A549 treated with dexamethasone at 1 μM for 4 hours (cell line): ENCODE measurements around the gene CDIP1. TPM values are rescaled to one million over a fixed set of nuclear protein-coding genes. Genes with fewer than 3 reads are reported as not detected.

ENCODE experiments used
- total RNA-seq: library from RNA; stranded (reverse); fragments of 200-300 nt; extraction: Qiagen RNA extraction; gene quantifications from 5 replicates; pipeline ENCODE4 v1.2.3, GENCODE V29; 2022

CDIP1 gene
- total RNA-seq: 12.5 to 15.7 TPM (median 14.8 TPM) in 5 replicates

GRCh38 chr16:4538350-4539235 lies at the start of gene CDIP1:
CDIP1 (minus strand) TSS chr16:4538773; CDS start chr16:4514130, 24,643 bp downstream.

GRCh38 chr16:4556112-4556511 lies 17.5 kb upstream of the CDIP1 start, which contains the start of gene C16orf96:
C16orf96 (plus strand) TSS chr16:4556340; CDS start chr16:4556490, 150 bp downstream.

GRCh38 chr16:4475880-4476788 lies 62.4 kb downstream of the CDIP1 start, which contains the start of gene HMOX2:
HMOX2 (plus strand) TSS chr16:4476398; CDS start chr16:4505525, 29,127 bp downstream.

GRCh38 chr16:4474192-4474961 lies 64.2 kb downstream of the CDIP1 start, which contains the start of gene NMRAL1:
NMRAL1 (minus strand) TSS chr16:4474625; CDS start chr16:4474132, 493 bp downstream.

Other genes starting within 250 kb of the CDIP1 start
- 16.9 to 25.1 TPM (median 24.2 TPM) in 5 replicates for gene GLIS2, start 222.7 kb downstream of the CDIP1 start, total RNA-seq
- 52.2 to 69.8 TPM (median 60.4 TPM) in 5 replicates for gene PAM16, start 187.5 kb downstream of the CDIP1 start, total RNA-seq
- gene VASN, start 166.9 kb downstream of the CDIP1 start, total RNA-seq: 3.6 to 6.2 TPM (median 5.6 TPM) in 5 replicates
- 12.8 to 21.2 TPM (median 16.7 TPM) in 5 replicates for gene CORO7, start 122.2 kb downstream of the CDIP1 start, total RNA-seq
- gene DNAJA3, start 112.9 kb downstream of the CDIP1 start, total RNA-seq: 54.1 to 71.4 TPM (median 68.1 TPM) in 5 replicates
- 42.7 to 48.5 TPM (median 45.8 TPM) in 5 replicates for gene NMRAL1, start 64.1 kb downstream of the CDIP1 start, total RNA-seq
- 63.5 to 74.6 TPM (median 71.9 TPM) in 5 replicates for gene HMOX2, start 62.4 kb downstream of the CDIP1 start, total RNA-seq
- gene C16orf96, start 17.6 kb upstream of the CDIP1 start, total RNA-seq: 0.04 to 0.06 TPM (median 0.06 TPM) in 5 replicates
- 36.1 to 65.4 TPM (median 62.4 TPM) in 5 replicates for gene UBALD1, start 76.1 kb upstream of the CDIP1 start, total RNA-seq
- gene MGRN1, start 86.1 kb upstream of the CDIP1 start, total RNA-seq: 29.8 to 51.2 TPM (median 49.6 TPM) in 5 replicates
- gene NUDT16L1, start 154.8 kb upstream of the CDIP1 start, total RNA-seq: 15.8 to 22.8 TPM (median 21.1 TPM) in 5 replicates
- gene ANKS3, start 195.5 kb upstream of the CDIP1 start, total RNA-seq: 17.4 to 25.6 TPM (median 25.2 TPM) in 5 replicates
- gene DNAAF8, start 195.8 kb upstream of the CDIP1 start, total RNA-seq: 0.83 to 1.4 TPM (median 1.1 TPM) in 5 replicates
- gene ZNF500, start 228.4 kb upstream of the CDIP1 start, total RNA-seq: 6.6 to 8.9 TPM (median 8.8 TPM) in 5 replicates
- not detected in 5 replicates for gene SEPTIN12, start 249.6 kb upstream of the CDIP1 start, total RNA-seq